ENCODE measurements around the gene CERS6. TPM values are rescaled to one million over a fixed set of nuclear protein-coding genes. Genes with fewer than 3 reads are reported as not detected.

CERS6 gene
- total RNA-seq, 2 experiments from 2014 or later = 8.9 to 9.2 TPM

DNA sequence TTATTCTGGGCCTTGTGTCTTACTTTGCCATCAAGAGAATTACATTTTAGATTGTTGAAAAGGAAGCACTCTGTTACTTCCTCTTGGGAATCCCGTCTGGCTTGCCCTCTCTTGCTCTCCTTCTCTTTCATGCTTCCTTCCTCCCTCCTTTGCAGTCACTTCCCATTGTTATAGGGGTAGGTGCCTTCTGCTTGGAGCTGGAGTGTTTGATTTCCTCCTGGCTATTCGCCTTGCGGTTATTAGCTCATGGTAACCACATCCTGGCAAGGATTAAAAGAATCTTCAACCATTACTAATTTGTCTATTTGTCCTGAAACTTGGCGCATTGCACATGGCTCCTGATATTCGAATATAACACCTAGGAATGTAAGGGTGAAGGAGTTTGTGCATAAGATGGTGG, 115.0 kb downstream of the CERS6 start:
- H3K4me1 Mint-ChIP-seq (ENCODE audit: low read depth) = peaks cover 9% of the 10 kb centered on the region
- no peaks in the 10 kb centered on the region for H3K27me3 Mint-ChIP-seq
- H3K4me3 Mint-ChIP-seq = no peak overlapping the region
- no peak overlapping the region for H3K27ac Mint-ChIP-seq
- POLR2A ChIA-PET = no interaction called here
- no peak for DNase-seq
- no peaks in the 10 kb centered on the region for H3K9me3 Mint-ChIP-seq
- CTCF ChIA-PET = no interaction called here
- peaks cover 5% of the 10 kb centered on the region for H3K36me3 Mint-ChIP-seq
- intact Hi-C loops (cut with micrococcal nuclease) = no loop called here

DNA sequence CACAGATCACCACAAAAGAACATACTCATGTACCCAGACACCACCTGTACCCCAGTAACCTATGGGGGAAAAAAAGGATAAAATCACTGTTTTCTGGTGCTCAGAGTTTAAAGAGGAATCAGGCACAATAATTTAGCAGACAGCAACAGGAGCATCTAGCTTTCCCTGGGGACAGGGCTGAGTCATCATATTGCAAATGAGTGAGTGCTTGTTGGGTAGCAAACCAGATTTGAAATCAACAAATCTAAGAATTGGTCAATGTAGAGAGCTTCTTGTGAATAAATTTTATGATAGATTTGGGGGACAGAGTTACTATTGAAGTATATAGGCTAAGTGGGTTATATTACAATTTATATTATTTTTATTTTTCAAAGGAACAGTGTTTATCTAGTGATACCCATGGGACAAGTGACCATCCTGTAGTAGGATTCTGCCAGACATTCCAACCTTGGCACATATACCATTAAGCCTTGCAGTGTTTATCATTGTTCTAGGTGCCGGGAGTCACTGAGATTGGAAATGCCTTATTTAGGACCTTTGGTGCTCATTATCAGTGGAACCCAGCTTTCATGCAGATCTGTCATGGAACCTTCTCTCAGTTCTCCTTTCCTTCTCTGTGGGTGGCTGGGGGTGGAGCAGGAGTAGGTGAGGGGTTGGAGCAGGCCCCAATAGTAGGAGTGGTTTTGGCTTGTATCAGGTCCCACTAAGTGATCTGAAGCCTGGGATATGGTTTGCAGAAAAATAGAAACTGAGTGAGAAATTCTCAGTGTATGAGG, 117.2 kb downstream of the CERS6 start:
- intact Hi-C loops (cut with micrococcal nuclease) = no loop called here
- Mint-ChIP-seq H3K36me3 (peaks cover 3% of the 10 kb centered on the region), H3K9me3 (no peaks in the 10 kb centered on the region), H3K27ac (no peak overlapping the region), H3K4me1 (ENCODE audit: low read depth) (peaks cover 7% of the 10 kb centered on the region), H3K4me3 (no peak overlapping the region), H3K27me3 (no peaks in the 10 kb centered on the region)
- ChIA-PET POLR2A (no interaction called here), CTCF (no interaction called here)
- DNase-seq = no peak

DNA sequence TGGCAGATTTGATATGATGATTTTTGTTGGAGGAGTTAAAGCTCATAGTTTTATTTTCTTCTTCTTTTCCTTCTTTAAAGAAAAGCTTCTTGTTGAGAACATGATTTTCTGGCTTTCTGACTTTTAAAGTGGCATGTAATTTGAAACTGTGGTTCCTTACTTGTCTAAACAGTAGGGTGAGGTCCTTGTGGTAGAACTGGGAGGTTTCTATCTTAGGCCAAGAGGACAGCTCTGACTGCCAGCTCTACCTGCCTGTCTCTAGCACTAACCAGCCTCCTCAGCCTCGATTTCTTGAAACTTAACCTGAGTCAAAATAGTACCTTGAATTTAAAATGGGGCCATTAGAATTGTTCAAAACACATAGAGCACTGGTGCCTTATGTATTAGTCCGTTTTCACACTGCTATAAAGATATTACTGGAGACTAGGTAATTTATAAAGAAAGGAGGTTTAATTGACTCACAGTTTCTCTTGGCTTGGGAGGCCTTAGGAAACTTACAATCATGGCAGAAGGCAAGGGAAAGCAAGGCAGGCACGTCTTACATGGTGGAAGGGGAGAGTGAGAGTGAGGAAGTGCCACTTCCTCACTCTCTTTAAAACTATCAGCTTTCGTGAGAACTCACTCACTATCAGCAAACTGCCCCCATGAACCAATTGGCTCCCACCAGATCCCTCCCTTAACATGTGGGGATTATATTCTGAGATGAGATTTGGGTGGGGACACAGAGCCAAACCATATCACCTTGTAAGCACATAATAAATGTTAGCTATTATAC, 119.0 kb downstream of the CERS6 start:
- intact Hi-C loops (cut with micrococcal nuclease) = no loop called here
- Mint-ChIP-seq H3K4me1 (ENCODE audit: low read depth) (peaks cover 11% of the 10 kb centered on the region), H3K4me3 (no peak overlapping the region), H3K9me3 (no peaks in the 10 kb centered on the region), H3K27ac (no peak overlapping the region), H3K36me3 (peaks cover 5% of the 10 kb centered on the region), H3K27me3 (no peaks in the 10 kb centered on the region)
- ChIA-PET POLR2A (interaction anchor here (0.6 kb wide), 1 partner anchor 921 kb away, joined by 3 read pairs; no protein-coding TSS in a partner anchor), CTCF (no interaction called here)
- DNase-seq = no peak

DNA sequence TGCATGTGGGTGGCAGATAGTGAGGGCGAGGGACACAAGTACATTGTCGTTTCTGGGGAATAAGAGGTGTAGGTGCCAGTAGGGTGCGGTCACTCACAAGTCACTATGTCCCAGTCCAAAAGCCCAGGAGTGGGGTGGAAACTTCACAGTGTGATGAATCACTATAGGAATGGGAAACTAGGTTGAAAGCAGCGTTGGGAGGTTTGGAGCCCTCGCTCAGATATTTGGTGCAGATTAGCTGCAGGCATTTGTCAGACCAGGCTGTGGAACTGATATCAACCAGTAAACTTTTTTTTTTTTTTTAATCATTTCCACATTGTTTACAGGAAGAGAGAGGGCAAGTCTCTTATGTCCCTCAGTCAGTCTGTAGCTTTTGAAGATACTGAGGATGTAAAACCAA, 121.8 kb downstream of the CERS6 start:
- no peaks in the 10 kb centered on the region for H3K9me3 Mint-ChIP-seq
- ChIA-PET POLR2A (interaction anchor here (0.6 kb wide), 1 partner anchor 84 kb away, joined by 3 read pairs; no protein-coding TSS in a partner anchor), CTCF (interaction anchor here (0.6 to 0.7 kb wide), 2 partner anchors 190 to 1647 kb away, joined by 3 read pairs; no protein-coding TSS in a partner anchor)
- no peak overlapping the region for H3K27ac Mint-ChIP-seq
- no peak for DNase-seq
- H3K27me3 Mint-ChIP-seq = no peaks in the 10 kb centered on the region
- peaks cover 6% of the 10 kb centered on the region for H3K36me3 Mint-ChIP-seq
- intact Hi-C loops (cut with micrococcal nuclease) = no loop called here
- H3K4me1 Mint-ChIP-seq (ENCODE audit: low read depth) = peaks cover 31% of the 10 kb centered on the region
- no peak overlapping the region for H3K4me3 Mint-ChIP-seq

DNA sequence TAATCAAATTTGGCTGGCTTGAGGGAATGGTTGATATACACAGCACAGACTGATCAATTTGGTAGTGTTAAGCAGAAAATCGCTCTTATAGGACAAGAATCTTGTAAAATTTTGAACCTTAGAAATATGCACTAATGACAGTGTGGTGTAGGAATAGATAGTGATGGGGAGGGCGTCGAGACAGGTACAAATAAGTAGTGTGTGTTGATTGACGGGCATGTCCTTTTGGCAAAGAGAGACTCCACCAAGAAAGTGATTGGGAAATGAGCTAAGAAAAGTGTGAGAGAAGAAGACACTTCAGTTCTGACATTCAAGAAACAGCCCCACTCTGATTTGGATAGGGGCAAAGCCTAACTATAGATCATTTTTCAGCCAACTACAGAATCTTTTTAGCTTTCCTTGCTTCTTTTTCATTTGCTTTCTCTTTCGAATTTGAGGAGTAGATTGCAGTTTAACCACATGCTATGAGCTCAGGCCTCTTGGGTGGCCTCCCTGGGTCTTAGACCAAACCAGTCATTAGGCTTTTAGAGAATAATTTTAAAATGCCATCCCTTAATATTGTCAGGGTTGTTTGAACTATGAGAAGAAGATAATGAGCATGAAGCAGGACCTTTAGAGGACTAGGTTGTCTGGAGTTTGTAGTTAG, 127.1 kb downstream of the CERS6 start:
- intact Hi-C loops (cut with micrococcal nuclease) = no loop called here
- Mint-ChIP-seq H3K27me3 (no peaks in the 10 kb centered on the region), H3K4me3 (no peak overlapping the region), H3K36me3 (peaks cover 5% of the 10 kb centered on the region), H3K9me3 (no peaks in the 10 kb centered on the region), H3K4me1 (ENCODE audit: low read depth) (peaks cover 38% of the 10 kb centered on the region), H3K27ac (no peak overlapping the region)
- ChIA-PET POLR2A (no interaction called here), CTCF (interaction anchor here (0.8 kb wide), 1 partner anchor 237 kb away, joined by 3 read pairs; no protein-coding TSS in a partner anchor)
- DNase-seq = no peak

DNA sequence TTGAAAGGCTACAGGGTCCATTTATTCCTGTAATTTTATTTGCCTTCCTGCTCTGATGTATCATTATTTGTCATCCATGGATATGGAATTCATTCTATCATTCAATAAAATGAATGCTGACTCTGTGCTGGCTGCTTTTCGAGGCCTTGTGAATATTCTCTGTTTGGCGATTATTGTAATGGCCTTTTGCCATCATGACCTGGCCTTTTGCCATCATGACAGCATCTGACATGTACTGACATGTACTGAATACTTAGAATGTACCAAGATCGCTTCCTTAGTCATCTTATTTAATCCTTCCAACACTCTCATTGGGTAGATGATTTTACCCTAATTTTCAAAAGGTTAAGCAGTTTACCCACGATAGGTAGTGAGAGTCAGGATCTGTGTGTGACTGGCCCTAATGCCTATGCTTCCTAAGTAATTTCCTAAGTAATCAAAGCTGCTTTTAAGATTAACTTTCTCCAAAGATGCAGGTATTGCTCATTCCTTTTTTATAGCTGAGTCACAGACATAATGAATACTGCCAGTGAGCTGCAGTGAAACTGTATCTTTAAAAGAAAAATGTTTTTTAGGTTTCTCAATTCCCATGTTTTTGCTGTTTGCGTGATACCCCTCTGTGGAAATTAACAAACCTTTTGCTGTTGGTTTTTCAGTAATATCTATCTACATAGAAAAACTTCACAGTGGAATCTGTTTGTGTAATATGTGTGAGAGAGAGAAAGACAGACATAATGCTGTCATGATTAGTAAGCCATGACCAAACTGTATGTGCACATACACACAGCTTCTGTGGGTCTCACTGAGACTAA, 127.8 kb downstream of the CERS6 start:
- Mint-ChIP-seq H3K36me3 (peaks cover 5% of the 10 kb centered on the region), H3K27me3 (no peaks in the 10 kb centered on the region), H3K4me1 (ENCODE audit: low read depth) (peaks cover 36% of the 10 kb centered on the region), H3K9me3 (no peaks in the 10 kb centered on the region), H3K4me3 (no peak overlapping the region), H3K27ac (no peak overlapping the region)
- CTCF ChIA-PET = no interaction called here
- POLR2A ChIA-PET = no interaction called here
- intact Hi-C loops (cut with micrococcal nuclease) = no loop called here
- DNase-seq = no peak

DNA sequence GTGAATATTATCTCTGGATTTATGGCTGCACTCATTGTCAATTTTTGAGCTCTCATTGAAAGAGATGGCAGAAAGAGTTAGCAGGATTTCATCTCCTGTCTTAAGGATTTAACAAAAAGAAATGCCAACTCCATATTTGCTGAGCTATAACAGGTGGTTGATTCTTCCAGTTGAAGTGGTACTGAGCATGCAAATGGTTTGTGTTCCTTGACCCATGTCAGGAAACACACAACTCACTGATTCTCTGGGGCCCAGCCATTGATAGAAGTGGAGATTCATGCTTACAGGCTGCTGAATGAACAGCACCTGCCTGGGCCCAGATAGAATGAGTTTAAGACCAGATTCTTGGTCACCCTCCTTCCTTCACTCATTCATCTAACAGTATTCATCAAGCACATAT, 128.8 kb downstream of the CERS6 start:
- Mint-ChIP-seq H3K4me1 (ENCODE audit: low read depth) (peaks cover 33% of the 10 kb centered on the region), H3K9me3 (no peaks in the 10 kb centered on the region), H3K27me3 (no peaks in the 10 kb centered on the region), H3K36me3 (peaks cover 3% of the 10 kb centered on the region), H3K27ac (no peak overlapping the region), H3K4me3 (no peak overlapping the region)
- DNase-seq = no peak
- CTCF ChIA-PET = no interaction called here
- intact Hi-C loops (cut with micrococcal nuclease) = no loop called here
- POLR2A ChIA-PET = no interaction called here

DNA sequence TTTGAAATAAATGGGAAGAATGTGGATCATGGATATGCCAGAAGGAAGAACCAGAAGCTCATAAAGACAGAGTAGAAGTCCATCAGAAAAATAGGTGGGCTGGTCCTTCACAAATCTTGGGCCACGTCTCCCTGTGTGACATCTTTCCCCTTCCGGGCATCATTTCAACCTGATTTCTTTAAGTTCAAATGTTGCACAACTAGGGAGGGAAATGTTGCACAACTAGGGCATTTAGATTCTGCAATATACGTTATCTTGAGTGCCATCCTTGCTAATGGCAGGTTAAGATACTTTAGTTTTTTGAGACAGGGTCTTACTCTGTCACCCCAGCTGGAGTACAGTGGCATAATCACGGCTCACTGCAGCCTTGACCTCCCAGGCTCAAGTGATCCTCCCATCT, 129.6 kb downstream of the CERS6 start:
- POLR2A ChIA-PET = no interaction called here
- CTCF ChIA-PET = no interaction called here
- Mint-ChIP-seq H3K9me3 (no peaks in the 10 kb centered on the region), H3K27ac (no peak overlapping the region), H3K4me3 (no peak overlapping the region), H3K27me3 (no peaks in the 10 kb centered on the region), H3K4me1 (ENCODE audit: low read depth) (peaks cover 29% of the 10 kb centered on the region), H3K36me3 (peaks cover 3% of the 10 kb centered on the region)
- intact Hi-C loops (cut with micrococcal nuclease) = no loop called here
- no peak for DNase-seq

DNA sequence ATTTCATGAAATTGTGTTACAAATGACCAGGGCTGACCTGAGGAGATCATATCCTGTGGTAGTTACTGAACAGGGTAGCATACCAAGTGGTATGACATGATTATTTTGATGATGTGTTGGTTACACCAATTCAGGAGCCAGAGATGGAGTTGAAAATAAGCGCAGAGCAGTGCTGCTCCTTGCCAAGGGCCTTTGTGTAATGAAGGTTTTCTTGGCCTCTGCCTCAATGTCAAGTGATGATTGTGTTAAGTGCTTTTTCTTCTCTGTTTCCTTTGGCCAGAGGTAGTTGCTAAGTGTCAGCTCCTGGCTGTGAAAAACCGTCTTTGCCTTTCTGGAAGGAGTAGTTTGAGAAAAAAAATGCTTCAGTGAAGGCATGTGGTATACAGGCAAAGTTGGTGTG, 131.2 kb downstream of the CERS6 start:
- ChIA-PET CTCF (no interaction called here), POLR2A (no interaction called here)
- Mint-ChIP-seq H3K36me3 (peaks cover 2% of the 10 kb centered on the region), H3K4me3 (no peak overlapping the region), H3K9me3 (no peaks in the 10 kb centered on the region), H3K4me1 (ENCODE audit: low read depth) (peaks cover 15% of the 10 kb centered on the region), H3K27ac (no peak overlapping the region), H3K27me3 (no peaks in the 10 kb centered on the region)
- DNase-seq = no peak
- intact Hi-C loops (cut with micrococcal nuclease) = no loop called here

DNA sequence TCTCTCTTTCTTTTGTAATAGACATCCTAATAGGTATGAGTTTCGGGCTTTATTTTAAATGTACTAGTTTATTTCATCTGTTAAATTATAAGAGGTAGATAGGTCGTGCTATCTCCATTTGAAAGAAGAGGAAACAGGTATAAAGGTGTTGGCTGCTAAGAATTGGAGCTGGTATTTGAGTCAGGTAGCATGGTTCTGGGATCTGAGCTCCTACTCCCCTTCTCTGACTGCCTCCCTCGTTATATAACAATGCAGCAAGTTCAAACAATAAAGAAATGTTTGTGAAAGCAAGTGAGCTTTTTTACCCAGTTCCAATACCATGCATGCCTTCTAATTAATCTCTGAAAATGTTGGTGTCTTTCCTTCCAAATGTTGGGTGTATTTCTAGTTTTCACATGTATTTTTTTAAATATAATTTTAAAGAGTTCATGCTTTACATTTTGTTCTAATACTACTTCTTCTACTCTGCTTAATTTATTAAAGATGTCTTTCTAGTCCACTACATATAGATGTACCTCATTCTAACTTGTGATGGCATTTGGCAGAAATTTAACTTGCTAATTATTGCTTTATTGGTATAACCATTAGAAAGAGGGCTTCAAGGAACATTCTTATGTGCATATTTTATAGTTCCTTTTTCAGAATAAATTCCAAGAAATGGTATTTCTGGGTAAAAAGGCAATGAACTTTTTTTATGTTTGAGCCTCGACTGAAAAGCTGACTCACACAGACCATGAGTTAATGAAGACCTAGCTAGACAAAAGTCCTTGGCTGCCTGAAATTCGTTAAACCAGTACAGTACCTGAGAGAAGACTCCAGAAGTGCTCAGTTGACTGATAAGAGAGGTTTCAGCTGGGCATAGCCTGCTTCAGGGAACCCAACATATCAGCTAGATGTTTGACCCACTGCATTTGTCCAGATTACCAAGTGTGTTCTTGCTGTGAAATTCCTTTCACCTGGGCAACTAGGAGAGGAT, 133.5 kb downstream of the CERS6 start:
- peaks cover 2% of the 10 kb centered on the region for H3K36me3 Mint-ChIP-seq
- intact Hi-C loops (cut with micrococcal nuclease) = no loop called here
- H3K4me1 Mint-ChIP-seq (ENCODE audit: low read depth) = peaks cover 2% of the 10 kb centered on the region
- POLR2A ChIA-PET = interaction anchor here (1.4 kb wide), 1 partner anchor 99 kb away, joined by 3 read pairs; no protein-coding TSS in a partner anchor
- H3K9me3 Mint-ChIP-seq = no peaks in the 10 kb centered on the region
- H3K4me3 Mint-ChIP-seq = no peak overlapping the region
- CTCF ChIA-PET = no interaction called here
- no peak for DNase-seq
- H3K27ac Mint-ChIP-seq = no peak overlapping the region
- H3K27me3 Mint-ChIP-seq = no peaks in the 10 kb centered on the region

DNA sequence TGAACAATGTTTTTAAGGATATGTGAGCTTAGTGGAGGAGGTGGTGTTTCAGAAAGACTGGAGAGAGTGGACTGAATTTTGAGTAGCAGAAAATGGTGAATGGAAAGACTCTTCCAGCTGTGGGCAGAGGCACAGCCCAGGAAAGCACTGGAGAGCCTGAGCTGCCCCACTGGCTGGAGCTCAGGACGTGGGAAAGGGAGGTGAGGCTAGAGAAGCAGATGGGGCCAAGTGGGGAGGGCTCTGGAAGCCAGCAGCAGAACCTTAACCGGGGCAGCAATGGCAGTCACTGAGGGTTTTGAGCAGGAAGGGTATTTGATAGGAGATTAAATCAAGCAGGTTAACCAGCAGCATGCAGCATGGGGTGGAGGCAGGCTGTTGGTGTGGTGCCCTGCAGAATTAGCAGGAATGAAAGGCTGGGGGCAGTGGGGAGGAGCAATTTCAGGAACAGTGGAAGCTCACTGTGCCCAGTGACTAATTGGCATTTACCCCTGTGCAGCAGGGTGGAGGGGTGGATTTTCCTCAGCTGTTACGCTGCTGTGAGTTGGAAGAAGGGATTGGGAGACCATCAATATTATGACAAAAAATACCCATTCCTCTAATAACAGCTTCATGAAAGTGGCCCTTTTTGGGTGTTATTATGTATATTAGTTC, 136.2 kb downstream of the CERS6 start:
- ChIA-PET CTCF (no interaction called here), POLR2A (no interaction called here)
- no peak overlapping the region for H3K27ac Mint-ChIP-seq
- H3K4me3 Mint-ChIP-seq = no peak overlapping the region
- no peaks in the 10 kb centered on the region for H3K27me3 Mint-ChIP-seq
- H3K4me1 Mint-ChIP-seq (ENCODE audit: low read depth) = peaks cover 14% of the 10 kb centered on the region
- no peaks in the 10 kb centered on the region for H3K36me3 Mint-ChIP-seq
- no peak for DNase-seq
- no peaks in the 10 kb centered on the region for H3K9me3 Mint-ChIP-seq
- intact Hi-C loops (cut with micrococcal nuclease) = no loop called here
